ENCODE results near the gene PLXDC2. TPM values are rescaled to one million over a fixed set of nuclear protein-coding genes. Genes with fewer than 3 reads are reported as not detected.

PLXDC2 gene
- total RNA-seq, 5 donors from 2014 or later (not counting 1 experiment from before 2014, with no cell fraction given): 0.49 to 1.1 (median 0.56) TPM

DNA sequence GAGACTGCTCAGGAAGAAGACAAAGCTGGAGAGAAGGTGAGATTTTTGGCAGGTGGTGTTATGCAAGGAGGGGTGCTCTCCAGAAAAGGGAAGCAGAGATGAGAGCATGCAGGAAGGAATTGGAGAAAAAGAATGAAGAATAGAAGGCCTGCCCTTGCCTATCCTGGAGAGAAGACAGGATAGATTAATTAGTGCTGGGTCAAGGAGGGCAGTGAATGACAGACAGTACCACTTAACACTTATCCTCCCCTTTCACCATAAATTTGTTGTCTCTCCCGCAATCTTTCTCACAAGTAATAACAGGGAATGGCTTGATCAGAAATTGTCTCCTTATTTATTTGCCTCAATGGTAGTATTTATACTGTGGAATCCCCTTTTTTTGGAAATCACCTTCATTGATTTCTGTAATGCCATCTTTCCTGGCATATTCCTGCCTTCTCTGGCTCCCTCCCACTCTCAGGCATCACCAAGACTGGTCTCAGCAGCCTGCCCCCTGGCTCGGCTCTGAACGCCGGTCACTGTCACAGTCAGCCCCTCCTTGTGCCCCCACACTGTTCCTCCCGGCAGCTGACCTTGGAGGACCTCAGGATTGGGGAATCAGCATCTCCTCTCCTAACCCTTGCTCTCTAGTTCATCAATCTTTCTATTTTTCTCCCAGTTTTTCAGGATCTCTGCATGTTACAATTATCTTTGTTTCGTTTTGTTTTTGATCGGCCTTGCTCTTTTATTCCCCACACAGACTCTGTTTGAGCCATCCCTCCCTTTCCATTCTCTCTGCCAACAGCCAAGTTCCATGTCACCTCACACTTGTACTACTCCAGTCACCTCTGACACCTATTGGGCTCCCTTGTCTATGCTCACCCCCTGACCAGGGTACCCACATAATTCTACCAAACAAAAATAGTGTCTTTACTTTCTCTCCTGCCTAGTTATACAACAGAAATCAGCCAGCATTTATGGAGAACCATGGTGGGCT, 294.2 kb downstream of the PLXDC2 start:
- WGBS (ENCODE audit: insufficient coverage): 78% methylated on average over 6 of the region's 7 CpGs
- ChIA-PET POLR2A (no interaction called here), CTCF (no interaction called here)
- Histone ChIP-seq H3K4me3 (ENCODE audit: control insufficient read depth in 1 of 2, extremely low read depth in 1 of 2, low read length in 1 of 2) (no peak overlapping the region), H3K27ac (ENCODE audit: low read length) (no peak overlapping the region), H3K27me3 (replicated peaks in 1 of 2; ENCODE audit: control insufficient read depth in 2 of 2, extremely low read depth in 1 of 2, insufficient read depth in 2 of 2, low read length in 1 of 2) (no peaks in the 10 kb centered on the region), H3K4me1 (ENCODE audit: control insufficient read depth in 1 of 2, extremely low read depth in 1 of 2, insufficient read depth in 2 of 2, low read length in 2 of 2) (no peaks in the 10 kb centered on the region), H3K36me3 (ENCODE audit: control insufficient read depth in 2 of 2, extremely low read depth in 1 of 2, insufficient read depth in 1 of 2, low read length in 1 of 2) (no peaks in the 10 kb centered on the region), H3K9me3 (no peaks in the 10 kb centered on the region)
- H3K27ac Mint-ChIP-seq: no peak overlapping the region
- no peak overlapping the region for H3K4me3 Mint-ChIP-seq
- H3K36me3 Mint-ChIP-seq: no peaks in the 10 kb centered on the region
- H3K9me3 Mint-ChIP-seq: peaks cover 4 to 7% (median 4%) of the 10 kb centered on the region in 3 donors
- no peak for ATAC-seq (replicated peaks in 1 of 4)
- H3K27me3 Mint-ChIP-seq: no peaks in the 10 kb centered on the region
- H3K4me1 Mint-ChIP-seq: no peaks in the 10 kb centered on the region
- no peak for DNase-seq

DNA sequence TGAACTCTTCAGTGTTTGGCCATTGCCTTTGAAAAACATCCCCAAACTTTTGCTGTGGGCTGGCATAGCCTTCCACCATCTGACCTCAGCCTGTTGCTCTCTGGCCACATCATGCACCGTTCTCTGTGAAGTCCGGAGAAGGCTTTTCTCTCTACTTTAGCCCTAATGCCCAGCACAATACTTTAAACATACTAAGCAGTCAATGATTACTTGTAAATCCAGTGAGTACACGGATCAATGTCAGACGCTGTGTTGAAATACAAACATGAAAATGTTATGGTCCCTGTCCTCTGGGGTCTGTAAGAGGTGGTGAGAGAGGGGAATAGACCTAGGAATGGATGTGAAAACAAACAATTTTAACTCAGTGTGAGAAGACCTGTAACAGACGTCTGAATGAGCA, 297.9 kb downstream of the PLXDC2 start:
- H3K27ac Mint-ChIP-seq: no peak overlapping the region
- no peak for ATAC-seq (replicated peaks in 1 of 4)
- H3K27ac ChIP-seq (ENCODE audit: low read length): no peak overlapping the region
- no peaks in the 10 kb centered on the region for H3K27me3 Mint-ChIP-seq
- H3K36me3 Mint-ChIP-seq: no peaks in the 10 kb centered on the region
- H3K4me3 ChIP-seq (ENCODE audit: control insufficient read depth in 1 of 2, extremely low read depth in 1 of 2, low read length in 1 of 2): no peak overlapping the region
- no peaks in the 10 kb centered on the region for H3K36me3 ChIP-seq (ENCODE audit: control insufficient read depth in 2 of 2, extremely low read depth in 1 of 2, insufficient read depth in 1 of 2, low read length in 1 of 2)
- peaks cover 5 to 9% (median 9%) of the 10 kb centered on the region in 3 donors for H3K9me3 Mint-ChIP-seq
- no peaks in the 10 kb centered on the region for H3K4me1 Mint-ChIP-seq
- ChIA-PET CTCF (no interaction called here), POLR2A (no interaction called here)
- no peak for DNase-seq
- 79% methylated on average over 4 of the region's 5 CpGs for WGBS (ENCODE audit: insufficient coverage)
- no peaks in the 10 kb centered on the region for H3K4me1 ChIP-seq (ENCODE audit: control insufficient read depth in 1 of 2, extremely low read depth in 1 of 2, insufficient read depth in 2 of 2, low read length in 2 of 2)
- H3K9me3 ChIP-seq: no peaks in the 10 kb centered on the region
- H3K27me3 ChIP-seq (replicated peaks in 1 of 2; ENCODE audit: control insufficient read depth in 2 of 2, extremely low read depth in 1 of 2, insufficient read depth in 2 of 2, low read length in 1 of 2): no peaks in the 10 kb centered on the region
- H3K4me3 Mint-ChIP-seq: no peak overlapping the region

- no CpG with 5 or more reads among the region's 5 CpGs for WGBS (ENCODE audit: insufficient coverage)
- Mint-ChIP-seq H3K27ac (no peak overlapping the region), H3K4me3 (no peak overlapping the region), H3K9me3 (peaks cover 5 to 12% (median 12%) of the 10 kb centered on the region in 3 donors), H3K27me3 (no peaks in the 10 kb centered on the region), H3K36me3 (no peaks in the 10 kb centered on the region), H3K4me1 (no peaks in the 10 kb centered on the region)
- CTCF ChIA-PET: no interaction called here
- Histone ChIP-seq H3K36me3 (ENCODE audit: control insufficient read depth in 2 of 2, extremely low read depth in 1 of 2, insufficient read depth in 1 of 2, low read length in 1 of 2) (no peaks in the 10 kb centered on the region), H3K9me3 (no peaks in the 10 kb centered on the region), H3K4me3 (ENCODE audit: control insufficient read depth in 1 of 2, extremely low read depth in 1 of 2, low read length in 1 of 2) (no peak overlapping the region), H3K27me3 (replicated peaks in 1 of 2; ENCODE audit: control insufficient read depth in 2 of 2, extremely low read depth in 1 of 2, insufficient read depth in 2 of 2, low read length in 1 of 2) (no peaks in the 10 kb centered on the region), H3K27ac (ENCODE audit: low read length) (no peak overlapping the region), H3K4me1 (ENCODE audit: control insufficient read depth in 1 of 2, extremely low read depth in 1 of 2, insufficient read depth in 2 of 2, low read length in 2 of 2) (no peaks in the 10 kb centered on the region)
- POLR2A ChIA-PET: no interaction called here
- ATAC-seq (replicated peaks in 1 of 4) (no peak), DNase-seq (no peak)
Observed at GRCh38 chr10:20115894-20116293, 299.7 kb downstream of the PLXDC2 start.

GRCh38 chr10:20117471-20117870, 301.2 kb downstream of the PLXDC2 start:
- H3K4me1 Mint-ChIP-seq: no peaks in the 10 kb centered on the region
- no peaks in the 10 kb centered on the region for H3K36me3 Mint-ChIP-seq
- H3K27me3 Mint-ChIP-seq: no peaks in the 10 kb centered on the region
- Histone ChIP-seq H3K4me1 (ENCODE audit: control insufficient read depth in 1 of 2, extremely low read depth in 1 of 2, insufficient read depth in 2 of 2, low read length in 2 of 2) (no peaks in the 10 kb centered on the region), H3K27me3 (replicated peaks in 1 of 2; ENCODE audit: control insufficient read depth in 2 of 2, extremely low read depth in 1 of 2, insufficient read depth in 2 of 2, low read length in 1 of 2) (no peaks in the 10 kb centered on the region), H3K9me3 (no peaks in the 10 kb centered on the region), H3K27ac (ENCODE audit: low read length) (no peak overlapping the region), H3K4me3 (ENCODE audit: control insufficient read depth in 1 of 2, extremely low read depth in 1 of 2, low read length in 1 of 2) (no peak overlapping the region), H3K36me3 (ENCODE audit: control insufficient read depth in 2 of 2, extremely low read depth in 1 of 2, insufficient read depth in 1 of 2, low read length in 1 of 2) (no peaks in the 10 kb centered on the region)
- ChIA-PET CTCF (no interaction called here), POLR2A (no interaction called here)
- H3K9me3 Mint-ChIP-seq: peaks cover 5 to 21% (median 17%) of the 10 kb centered on the region in 3 donors
- no peak overlapping the region for H3K27ac Mint-ChIP-seq
- WGBS (ENCODE audit: insufficient coverage): no CpG with 5 or more reads among the region's 2 CpGs
- DNase-seq (no peak), ATAC-seq (replicated peaks in 1 of 4) (no peak)
- H3K4me3 Mint-ChIP-seq: no peak overlapping the region

- no peak overlapping the region for H3K4me3 Mint-ChIP-seq
- WGBS (ENCODE audit: insufficient coverage): no CpG with 5 or more reads among the region's 2 CpGs
Observed at GRCh38 chr10:20118119-20118518, 301.9 kb downstream of the PLXDC2 start.

DNA sequence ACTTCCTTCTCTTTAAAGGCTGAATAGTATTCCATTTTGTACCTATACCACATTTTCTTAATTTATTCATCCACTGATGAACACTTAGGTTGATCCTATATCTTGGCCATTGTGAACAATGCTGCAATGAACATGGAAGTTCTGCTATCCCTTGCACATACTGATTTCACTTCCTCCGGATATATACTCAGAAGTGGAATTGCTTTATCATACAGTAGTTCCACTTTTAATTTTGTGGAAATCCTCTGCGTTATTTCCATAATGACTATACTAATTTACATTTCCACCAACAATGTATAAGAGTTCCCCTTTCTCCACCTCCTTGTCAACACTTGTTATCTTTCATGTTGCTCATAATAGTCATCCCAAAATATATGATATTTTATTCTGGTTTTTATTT, 312.6 kb downstream of the PLXDC2 start:
- H3K27me3 ChIP-seq (replicated peaks in 1 of 2; ENCODE audit: control insufficient read depth in 2 of 2, extremely low read depth in 1 of 2, insufficient read depth in 2 of 2, low read length in 1 of 2): no peaks in the 10 kb centered on the region
- ChIA-PET CTCF (no interaction called here), POLR2A (no interaction called here)
- no peaks in the 10 kb centered on the region for H3K36me3 Mint-ChIP-seq
- peaks cover 11 to 21% (median 12%) of the 10 kb centered on the region in 3 donors for H3K9me3 Mint-ChIP-seq
- H3K27me3 Mint-ChIP-seq: no peaks in the 10 kb centered on the region
- no peak overlapping the region for H3K27ac ChIP-seq (ENCODE audit: low read length)
- H3K4me1 Mint-ChIP-seq: no peaks in the 10 kb centered on the region
- ATAC-seq (replicated peaks in 1 of 4): no peak
- H3K4me1 ChIP-seq (ENCODE audit: control insufficient read depth in 1 of 2, extremely low read depth in 1 of 2, insufficient read depth in 2 of 2, low read length in 2 of 2): no peaks in the 10 kb centered on the region
- H3K4me3 ChIP-seq (ENCODE audit: control insufficient read depth in 1 of 2, extremely low read depth in 1 of 2, low read length in 1 of 2): no peak overlapping the region
- no peak overlapping the region for H3K27ac Mint-ChIP-seq
- DNase-seq: no peak
- H3K4me3 Mint-ChIP-seq: no peak overlapping the region
- no peaks in the 10 kb centered on the region for H3K36me3 ChIP-seq (ENCODE audit: control insufficient read depth in 2 of 2, extremely low read depth in 1 of 2, insufficient read depth in 1 of 2, low read length in 1 of 2)
- WGBS (ENCODE audit: insufficient coverage): no CpG with 5 or more reads among the region's 2 CpGs
- no peaks in the 10 kb centered on the region for H3K9me3 ChIP-seq

More at GRCh38 chr10:20118119-20118518, 301.9 kb downstream of the PLXDC2 start:
- Histone ChIP-seq H3K4me1 (ENCODE audit: control insufficient read depth in 1 of 2, extremely low read depth in 1 of 2, insufficient read depth in 2 of 2, low read length in 2 of 2) (no peaks in the 10 kb centered on the region), H3K9me3 (no peaks in the 10 kb centered on the region), H3K27me3 (replicated peaks in 1 of 2; ENCODE audit: control insufficient read depth in 2 of 2, extremely low read depth in 1 of 2, insufficient read depth in 2 of 2, low read length in 1 of 2) (no peaks in the 10 kb centered on the region), H3K36me3 (ENCODE audit: control insufficient read depth in 2 of 2, extremely low read depth in 1 of 2, insufficient read depth in 1 of 2, low read length in 1 of 2) (no peaks in the 10 kb centered on the region), H3K4me3 (ENCODE audit: control insufficient read depth in 1 of 2, extremely low read depth in 1 of 2, low read length in 1 of 2) (no peak overlapping the region), H3K27ac (ENCODE audit: low read length) (no peak overlapping the region)
- ATAC-seq (replicated peaks in 1 of 4): no peak
- POLR2A ChIA-PET: no interaction called here
- Mint-ChIP-seq H3K27ac (no peak overlapping the region), H3K36me3 (no peaks in the 10 kb centered on the region), H3K9me3 (peaks cover 5 to 23% (median 17%) of the 10 kb centered on the region in 3 donors), H3K27me3 (no peaks in the 10 kb centered on the region), H3K4me1 (no peaks in the 10 kb centered on the region)
- DNase-seq: no peak
- CTCF ChIA-PET: no interaction called here

Measured in T-cell (primary cell).